ENCODE data around the gene TM2D1. TPM values are rescaled to one million over a fixed set of nuclear protein-coding genes. Genes with fewer than 3 reads are reported as not detected.
"Not testable (repeated sequence)": the region's sequence is repeated elsewhere in the genome, so short reads cannot be mapped to it uniquely, and the experiment has no call there.

Gene TM2D1
- total RNA-seq, 1 donor from 2014 or later: 41.0 TPM

- no peaks in the 10 kb centered on the region for H3K27me3 ChIP-seq
- H3K9me3 ChIP-seq: no peaks in the 10 kb centered on the region
- H3K36me3 ChIP-seq: peaks cover 32% of the 10 kb centered on the region
- H3K4me1 ChIP-seq: no peaks in the 10 kb centered on the region
- DNase-seq (no peak), ATAC-seq (no peak)
- TF ChIP-seq CTCF (IDR thresholded peaks at IDR 0.05): no peak
- H3K27ac ChIP-seq: no peak overlapping the region
- no peak overlapping the region for H3K4me3 ChIP-seq
- intact Hi-C loops (cut with DNase I): no loop called here
These were observed 13.0 kb downstream of the TM2D1 start for GRCh38 chr1:61711969-61712368.

GRCh38 chr1:61711257-61711656, 13.7 kb downstream of the TM2D1 start:
- H3K27me3 ChIP-seq; H3K4me3 ChIP-seq; H3K27ac ChIP-seq; DNase-seq; H3K4me1 ChIP-seq; H3K9me3 ChIP-seq; intact Hi-C loops (cut with DNase I): not testable (repeated sequence)
- peak; percentile 28 for ATAC-seq
- peaks cover 39% of the 10 kb centered on the region for H3K36me3 ChIP-seq

- intact Hi-C loops (cut with DNase I): no loop called here
- ATAC-seq: no peak
- peaks cover 51% of the 10 kb centered on the region for H3K36me3 ChIP-seq
These were observed 15.0 kb downstream of the TM2D1 start for GRCh38 chr1:61709908-61710289.

GRCh38 chr1:61708953-61709907, 15.7 kb downstream of the TM2D1 start:
- Histone ChIP-seq H3K27ac (no peak overlapping the region), H3K36me3 (peaks cover 58% of the 10 kb centered on the region), H3K9me3 (no peaks in the 10 kb centered on the region), H3K27me3 (no peaks in the 10 kb centered on the region), H3K4me3 (no peak overlapping the region), H3K4me1 (no peaks in the 10 kb centered on the region)
- TF ChIP-seq CTCF (IDR thresholded peaks at IDR 0.05): no peak
- ATAC-seq (peak; percentile 67), DNase-seq (no peak)
- intact Hi-C loops (cut with DNase I): no loop called here

More at GRCh38 chr1:61709908-61710289, 15.0 kb downstream of the TM2D1 start:
- Histone ChIP-seq H3K27ac (no peak overlapping the region), H3K4me3 (no peak overlapping the region), H3K4me1 (no peaks in the 10 kb centered on the region), H3K9me3 (no peaks in the 10 kb centered on the region), H3K27me3 (no peaks in the 10 kb centered on the region)
- no peak for DNase-seq
- no peak for TF ChIP-seq CTCF (IDR thresholded peaks at IDR 0.05)

GRCh38 chr1:61699911-61700851, 24.8 kb downstream of the TM2D1 start:
- Histone ChIP-seq H3K4me1 (no peaks in the 10 kb centered on the region), H3K36me3 (peaks cover 68% of the 10 kb centered on the region), H3K9me3 (no peaks in the 10 kb centered on the region), H3K27me3 (no peaks in the 10 kb centered on the region), H3K27ac (no peak overlapping the region), H3K4me3 (no peak overlapping the region)
- intact Hi-C loops (cut with DNase I): no loop called here
- no peak for ATAC-seq
- DNase-seq: no peak
- TF ChIP-seq CTCF (IDR thresholded peaks at IDR 0.05): no peak
